ENCODE results near the gene CEP95. TPM values are rescaled to one million over a fixed set of nuclear protein-coding genes. Genes with fewer than 3 reads are reported as not detected.

The CEP95 gene
- total RNA-seq, 1 experiment from 2014 or later: 67.3 TPM

- H3K9ac ChIP-seq (ENCODE audit: extremely low read depth, insufficient read length, low read length): no peak overlapping the region
- H3K4ac ChIP-seq (ENCODE audit: low read depth, low read length): no peak overlapping the region
- no peak overlapping the region for H2BK15ac ChIP-seq (ENCODE audit: low read depth, low read length)
- no peak overlapping the region for H3K18ac ChIP-seq (ENCODE audit: insufficient read length, low read depth, low read length)
- H2BK120ac ChIP-seq (ENCODE audit: low read depth, low read length, poor library complexity, severe bottlenecking): no peak overlapping the region
- H3K9me3 ChIP-seq (ENCODE audit: control insufficient read depth, low read depth, low read length): no peaks in the 10 kb centered on the region
- no peaks in the 10 kb centered on the region for H3K23me2 ChIP-seq (ENCODE audit: insufficient read length, low read depth, low read length, poor library complexity, severe bottlenecking)
- H3T11ph ChIP-seq (ENCODE audit: low read length): no peak overlapping the region
- no peaks in the 10 kb centered on the region; the same call in 1 of the 2 replicates for H3K27me3 Mint-ChIP-seq (ENCODE audit: low read depth)
- no peak overlapping the region for H3K4me3 Mint-ChIP-seq
- H3K79me1 ChIP-seq (ENCODE audit: insufficient read depth, low read depth, low read length, poor library complexity, severe bottlenecking): no peaks in the 10 kb centered on the region
- no peaks in the 10 kb centered on the region for H3K9me3 Mint-ChIP-seq
- H4K20me1 ChIP-seq (ENCODE audit: control insufficient read depth, insufficient read depth, insufficient read length): no peaks in the 10 kb centered on the region
- H4K5ac ChIP-seq (ENCODE audit: insufficient read length, low read depth, low read length): no peak overlapping the region
- no peak overlapping the region for H2AFZ ChIP-seq (ENCODE audit: low read length)
- no peak overlapping the region for H3K23ac ChIP-seq (ENCODE audit: insufficient read length, low read depth, low read length)
- H4K8ac ChIP-seq (replicated peaks; ENCODE audit: insufficient read length, low read depth, low read length): no peak overlapping the region
- no peak overlapping the region for H2BK5ac ChIP-seq (ENCODE audit: insufficient read length, low read length)
- no peak overlapping the region for H2AK5ac ChIP-seq (ENCODE audit: insufficient read length, low read length)
- no peak overlapping the region for H4K91ac ChIP-seq (ENCODE audit: insufficient read length, low read depth, low read length)
- no peak overlapping the region for H2BK20ac ChIP-seq (ENCODE audit: low read depth, low read length, poor library complexity, severe bottlenecking)
- no peak overlapping the region for H3K4me2 ChIP-seq (ENCODE audit: insufficient read depth, insufficient read length, low read length)
- DNase-seq: no peak
- no peak for TF ChIP-seq CTCF (conservative IDR thresholded peaks at IDR 0.05)
- no peak overlapping the region for H3K27ac ChIP-seq (ENCODE audit: insufficient read length, low read depth, low read length)
- no peaks in the 10 kb centered on the region for H3K27me3 ChIP-seq (ENCODE audit: insufficient read depth, low read length)
- H3K4me1 Mint-ChIP-seq: no peaks in the 10 kb centered on the region
- H3K4me1 ChIP-seq (ENCODE audit: insufficient read depth, low read length): no peaks in the 10 kb centered on the region
- H2BK12ac ChIP-seq (ENCODE audit: insufficient read length, low read depth, low read length): no peak overlapping the region
- no peak overlapping the region for H3K27ac Mint-ChIP-seq
- no peak overlapping the region for H3K14ac ChIP-seq (ENCODE audit: insufficient read depth, low read length)
- WGBS (ENCODE audit: extremely low coverage, insufficient read length, low lambda C conversion rate): no CpG with 5 or more reads among the region's 7 CpGs
- no peaks in the 10 kb centered on the region; a peak in 1 of 7 replicates for H3K36me3 Mint-ChIP-seq (ENCODE audit: insufficient read depth in 1 of 3, low read depth in 3 of 3)
- H3K56ac ChIP-seq (ENCODE audit: insufficient read length, low read depth, low read length): no peak overlapping the region
- no peaks in the 10 kb centered on the region for H3K79me2 ChIP-seq (ENCODE audit: insufficient read depth, low read length)
Observed at GRCh38 chr17:64457156-64457555, 49.6 kb upstream of the CEP95 start.

Data from H9 (cell line).